Urinary bladder (tissue), 4 donors: ENCODE results near the gene AHSG. TPM values are rescaled to one million over a fixed set of nuclear protein-coding genes. Genes with fewer than 3 reads are reported as not detected.
A peak's percentile ranks its signal among the peaks of the same experiment; 100 is the strongest.
"Not testable (repeated sequence)": the region's sequence is repeated elsewhere in the genome, so short reads cannot be mapped to it uniquely, and the experiment has no call there.

ENCODE experiments used
- DNase-seq: peaks from one replicate; pipeline ENCODE4 v3.0.0-alpha.2; 2015; ENCODE audit errors: extremely low spot score
- H3K27ac ChIP-seq: one replicate; pipeline ENCODE4 v1.5.1; 2013; ENCODE audit warnings: low read depth, mild to moderate bottlenecking, moderate library complexity
- H3K36me3 ChIP-seq: one replicate; pipeline ENCODE4 v1.6.1; 2013; ENCODE audit warnings: mild to moderate bottlenecking, moderate library complexity; ENCODE audit not compliant: insufficient read depth
- H3K4me1 ChIP-seq: one replicate; pipeline ENCODE4 v1.6.1; 2013; ENCODE audit warnings: mild to moderate bottlenecking, moderate library complexity; ENCODE audit not compliant: insufficient read depth
- H3K4me3 ChIP-seq: one replicate; pipeline ENCODE4 v1.5.1; 2013; ENCODE audit warnings: low read depth, low read length
- WGBS: extraction: QIAGEN DNeasy Blood & Tissue Kit; methylation state at CpG from one replicate; pipeline ENCODE4 v1.1.7; 2013; 5-methylcytosine and 5-hydroxymethylcytosine counted together
- polyA plus RNA-seq: library from polyadenylated mRNA; stranded (reverse); fragments of 200-250 nt; gene quantifications from one replicate; pipeline ENCODE4 v1.2.3, GENCODE V29; 2013
- total RNA-seq: library from RNA; depleted of rRNA; stranded (reverse); fragments of >200 nt; gene quantifications from one replicate; pipeline ENCODE4 v1.2.3, GENCODE V29; 2014
- donor health status: healthy with polysubstance abuse.
- donor health status: healthy.

The AHSG gene
- total RNA-seq (0.26 TPM), polyA plus RNA-seq (0.71 TPM)

GRCh38 chr3:186612721-186613636, at the start of gene AHSG:
AHSG (plus strand) TSS chr3:186613060; CDS start chr3:186613142, 82 bp downstream.
- WGBS = 75% methylated on average over 7 of the region's 7 CpGs
- Histone ChIP-seq H3K4me1 (no peaks in the 10 kb centered on the region), H3K4me3 (no peak within 1 kb of the TSS), H3K36me3 (no peaks in the 10 kb centered on the region), H3K27ac (no peak within 1 kb of the TSS)
- no peak for DNase-seq

GRCh38 chr3:186564586-186564985, 48.3 kb upstream of the AHSG start:
- Histone ChIP-seq H3K27ac (no peak overlapping the region), H3K4me3 (no peak overlapping the region), H3K36me3 (no peaks in the 10 kb centered on the region), H3K4me1 (no peaks in the 10 kb centered on the region)
- no peak for DNase-seq

GRCh38 chr3:186566772-186567071, 46.1 kb upstream of the AHSG start:
- no peaks in the 10 kb centered on the region for H3K36me3 ChIP-seq
- H3K4me1 ChIP-seq = no peaks in the 10 kb centered on the region
- peak overlapping the region; percentile 77 for H3K27ac ChIP-seq
- peak overlapping the region; percentile 67 for H3K4me3 ChIP-seq
- DNase-seq = no peak
- under 1% methylated on average over 14 of the region's 14 CpGs for WGBS

GRCh38 chr3:186567072-186567921, 45.6 kb upstream of the AHSG start, which contains the start of gene TBCCD1:
TBCCD1 (minus strand) TSS chr3:186567339; CDS start chr3:186564329, 3,010 bp downstream.
- Histone ChIP-seq H3K4me3 (peak within 1 kb of the TSS; percentile 67), H3K27ac (peak within 1 kb of the TSS; percentile 77), H3K4me1 (no peaks in the 10 kb centered on the region), H3K36me3 (no peaks in the 10 kb centered on the region)
- under 1% methylated on average over 66 of the region's 66 CpGs for WGBS
- DNase-seq = peak; percentile 66

- 83% methylated on average over 11 of the region's 11 CpGs for WGBS
- not testable (repeated sequence) for H3K4me3 ChIP-seq, H3K36me3 ChIP-seq, H3K27ac ChIP-seq, H3K4me1 ChIP-seq, DNase-seq
Measured at GRCh38 chr3:186569361-186569760, 43.5 kb upstream of the AHSG start.

- DNase-seq = no peak
- Histone ChIP-seq H3K36me3 (peaks cover 1% of the 10 kb centered on the region), H3K4me3 (peak overlapping the region; percentile 23), H3K27ac (no peak overlapping the region), H3K4me1 (no peaks in the 10 kb centered on the region)
- 6% methylated on average over 7 of the region's 7 CpGs for WGBS
Measured at GRCh38 chr3:186569779-186570095, 43.1 kb upstream of the AHSG start.

GRCh38 chr3:186570096-186570940, 42.5 kb upstream of the AHSG start, which contains the start of gene DNAJB11:
DNAJB11 (plus strand) TSS chr3:186570720; CDS start chr3:186570898, 178 bp downstream.
- Histone ChIP-seq H3K4me3 (peak within 1 kb of the TSS; percentile 75), H3K36me3 (peaks cover 1% of the 10 kb centered on the region), H3K4me1 (no peaks in the 10 kb centered on the region), H3K27ac (peak within 1 kb of the TSS; percentile 86)
- WGBS = under 1% methylated on average over 59 of the region's 59 CpGs
- peak; percentile 98 for DNase-seq

- no peaks in the 10 kb centered on the region for H3K4me1 ChIP-seq
- WGBS = 6% methylated on average over 21 of the region's 21 CpGs
- no peak for DNase-seq
Measured at GRCh38 chr3:186570941-186571643, 41.8 kb upstream of the AHSG start.

GRCh38 chr3:186571644-186572013, 41.2 kb upstream of the AHSG start:
- H3K4me1 ChIP-seq = no peaks in the 10 kb centered on the region
- no peak overlapping the region for H3K4me3 ChIP-seq
- peaks cover 5% of the 10 kb centered on the region for H3K36me3 ChIP-seq
- WGBS = 69% methylated on average over 2 of the region's 2 CpGs
- no peak for DNase-seq
- H3K27ac ChIP-seq = no peak overlapping the region

More at GRCh38 chr3:186570941-186571643, 41.8 kb upstream of the AHSG start:
- H3K36me3 ChIP-seq = peaks cover 3% of the 10 kb centered on the region
- peak overlapping the region; percentile 75 for H3K4me3 ChIP-seq
- H3K27ac ChIP-seq = peak overlapping the region; percentile 86

GRCh38 chr3:186577521-186577920, 35.3 kb upstream of the AHSG start:
- Histone ChIP-seq H3K4me3 (no peak overlapping the region), H3K27ac (no peak overlapping the region), H3K36me3 (peaks cover 9% of the 10 kb centered on the region), H3K4me1 (no peaks in the 10 kb centered on the region)
- WGBS = 80% methylated on average over 2 of the region's 2 CpGs
- DNase-seq = no peak

- DNase-seq = no peak
- Histone ChIP-seq H3K4me3 (no peak overlapping the region), H3K36me3 (peaks cover 13% of the 10 kb centered on the region), H3K27ac (no peak overlapping the region), H3K4me1 (no peaks in the 10 kb centered on the region)
- 90% methylated on average over 3 of the region's 3 CpGs for WGBS
Measured at GRCh38 chr3:186580785-186581184, 32.1 kb upstream of the AHSG start.

GRCh38 chr3:186582541-186582940, 30.3 kb upstream of the AHSG start:
- Histone ChIP-seq H3K27ac (no peak overlapping the region), H3K4me1 (no peaks in the 10 kb centered on the region), H3K36me3 (peaks cover 8% of the 10 kb centered on the region), H3K4me3 (no peak overlapping the region)
- 94% methylated on average over 6 of the region's 6 CpGs for WGBS
- DNase-seq = no peak

- DNase-seq = no peak
- Histone ChIP-seq H3K36me3 (peaks cover 8% of the 10 kb centered on the region), H3K27ac (no peak overlapping the region), H3K4me3 (no peak overlapping the region), H3K4me1 (no peaks in the 10 kb centered on the region)
- 52% methylated on average over 5 of the region's 5 CpGs for WGBS
Measured at GRCh38 chr3:186583831-186584230, 29.0 kb upstream of the AHSG start.
